C4-2B (cell line): Measurements from ENCODE around the gene GLI3.

Experiments
- CTCF ChIP-seq: fragments of 450-650 bp; conservative IDR thresholded peaks from 2 replicates; pipeline ENCODE4 v1.5.1; 2017; ENCODE audit warnings: mild to moderate bottlenecking
- ZFX ChIP-seq: fragments of 450-650 bp; IDR thresholded peaks from 2 replicates; pipeline ENCODE4 v1.6.1; 2017

GRCh38 chr7:41999736-42000283, 237.2 kb downstream of the GLI3 start:
- TF ChIP-seq CTCF (no peak), ZFX (no peak)
